Astrocyte of the spinal cord (primary cell): ENCODE data around the gene TLL2.
A peak's percentile ranks its signal among the peaks of the same experiment; 100 is the strongest.

Experiments used
- DNase-seq: peaks from one replicate; pipeline ENCODE4 v3.0.0; 2011; ENCODE audit warnings: low read depth, low spot score
- H3K4me3 ChIP-seq: 2 replicates; pipeline ENCODE4 v1.5.1; 2011; ENCODE audit warnings: low read depth, mild to moderate bottlenecking, low read length, moderate library complexity
- in situ Hi-C: cut with HindIII; loops from 2 replicates; pipeline ENCODE4 v1.10.0; 2017; ENCODE audit warnings: low sequenced_read_pairs
- TF ChIP-seq, protein P1 (sequence below): IDR thresholded peaks from 2 replicates; pipeline ENCODE4 v1.5.1; 2012; ENCODE audit warnings: low read depth, mild to moderate bottlenecking, low read length, inconsistent platforms

The TLL2 gene

DNA sequence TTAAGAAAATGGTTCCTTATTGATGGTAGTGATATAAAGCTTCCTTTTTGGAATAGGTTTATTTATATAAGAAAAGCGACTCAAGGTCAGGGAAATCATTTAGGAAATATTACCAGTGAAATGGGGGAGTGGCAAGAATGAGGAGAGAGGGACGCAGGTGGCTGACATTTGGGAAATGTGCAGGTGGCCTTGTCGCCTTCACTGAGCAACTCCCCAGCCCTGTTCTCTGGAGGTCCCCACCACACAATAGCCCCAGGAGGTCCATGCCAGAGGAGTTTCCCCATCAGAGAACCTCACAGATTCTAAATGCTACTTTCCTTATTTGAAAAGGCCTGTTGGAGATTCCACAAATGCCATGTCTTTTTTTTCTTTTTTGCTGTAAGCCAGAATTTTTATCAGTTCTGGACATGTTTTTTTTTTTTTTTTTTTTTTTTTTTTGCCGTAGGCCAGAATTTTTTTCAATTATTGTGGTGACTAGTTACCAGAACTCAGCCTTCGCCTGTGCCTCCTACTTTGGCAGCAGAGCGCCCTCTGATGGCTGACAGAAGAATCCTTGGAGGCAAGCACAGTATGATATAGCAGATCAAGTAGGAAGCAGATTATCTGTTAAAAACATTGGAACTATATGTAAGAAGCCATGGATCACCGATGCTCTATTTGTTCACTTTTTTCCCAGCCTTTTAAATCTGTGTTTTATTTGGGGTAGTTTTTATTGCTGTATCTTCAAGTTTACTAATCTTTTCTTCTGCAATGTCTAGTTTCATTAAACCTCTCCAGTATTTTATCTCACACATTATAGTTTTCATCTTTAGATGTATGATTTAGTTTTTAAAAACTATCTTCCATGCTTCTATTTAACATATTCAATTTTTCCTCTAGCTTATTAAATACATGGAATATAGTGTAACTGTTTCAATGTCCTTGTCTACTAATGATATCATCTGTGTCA, 173.5 kb downstream of the TLL2 start:
- peak; percentile 59 for DNase-seq
- in situ Hi-C loops: no loop called here
- H3K4me3 ChIP-seq: no peak overlapping the region
- TF ChIP-seq, protein P1, sequence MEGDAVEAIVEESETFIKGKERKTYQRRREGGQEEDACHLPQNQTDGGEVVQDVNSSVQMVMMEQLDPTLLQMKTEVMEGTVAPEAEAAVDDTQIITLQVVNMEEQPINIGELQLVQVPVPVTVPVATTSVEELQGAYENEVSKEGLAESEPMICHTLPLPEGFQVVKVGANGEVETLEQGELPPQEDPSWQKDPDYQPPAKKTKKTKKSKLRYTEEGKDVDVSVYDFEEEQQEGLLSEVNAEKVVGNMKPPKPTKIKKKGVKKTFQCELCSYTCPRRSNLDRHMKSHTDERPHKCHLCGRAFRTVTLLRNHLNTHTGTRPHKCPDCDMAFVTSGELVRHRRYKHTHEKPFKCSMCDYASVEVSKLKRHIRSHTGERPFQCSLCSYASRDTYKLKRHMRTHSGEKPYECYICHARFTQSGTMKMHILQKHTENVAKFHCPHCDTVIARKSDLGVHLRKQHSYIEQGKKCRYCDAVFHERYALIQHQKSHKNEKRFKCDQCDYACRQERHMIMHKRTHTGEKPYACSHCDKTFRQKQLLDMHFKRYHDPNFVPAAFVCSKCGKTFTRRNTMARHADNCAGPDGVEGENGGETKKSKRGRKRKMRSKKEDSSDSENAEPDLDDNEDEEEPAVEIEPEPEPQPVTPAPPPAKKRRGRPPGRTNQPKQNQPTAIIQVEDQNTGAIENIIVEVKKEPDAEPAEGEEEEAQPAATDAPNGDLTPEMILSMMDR: peak; percentile 86

- in situ Hi-C loops: no loop called here
- no peak for DNase-seq
- TF ChIP-seq, protein P1: no peak
- no peak overlapping the region for H3K4me3 ChIP-seq
These were observed 174.3 kb downstream of the TLL2 start for GRCh38 chr10:96339383-96339782.

DNA sequence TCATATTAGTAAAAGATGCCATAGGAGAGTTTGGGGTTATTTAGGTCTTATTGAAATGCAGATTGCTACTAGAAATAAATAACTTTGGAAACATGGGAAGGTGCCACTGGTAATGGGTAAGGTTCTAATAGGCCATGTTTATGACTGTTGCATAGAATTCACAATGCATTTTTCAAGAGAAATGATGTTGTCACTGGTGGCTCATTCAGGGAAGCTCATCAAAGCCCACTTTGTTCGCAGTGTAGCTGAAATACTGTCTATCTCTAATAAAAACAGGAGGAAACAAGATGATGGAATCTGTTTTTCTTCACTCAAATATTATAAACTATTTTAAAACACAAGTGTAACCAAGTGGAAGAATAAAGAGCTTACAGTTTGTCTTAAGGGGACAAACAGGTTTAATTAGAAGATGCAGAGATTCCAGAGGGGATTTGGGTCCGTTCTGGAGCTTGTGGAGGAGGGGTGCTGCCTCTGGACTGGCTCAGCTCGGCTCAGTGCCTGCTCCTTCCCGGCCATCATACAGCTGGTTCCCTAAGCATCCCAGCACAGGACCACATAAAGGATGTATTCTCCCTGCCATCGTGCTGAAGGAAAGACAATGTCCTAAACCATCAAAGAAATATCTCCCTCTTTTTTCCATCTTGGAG, 175.3 kb downstream of the TLL2 start:
- TF ChIP-seq, protein P1: no peak
- no peak for DNase-seq
- in situ Hi-C loops: no loop called here
- no peak overlapping the region for H3K4me3 ChIP-seq

DNA sequence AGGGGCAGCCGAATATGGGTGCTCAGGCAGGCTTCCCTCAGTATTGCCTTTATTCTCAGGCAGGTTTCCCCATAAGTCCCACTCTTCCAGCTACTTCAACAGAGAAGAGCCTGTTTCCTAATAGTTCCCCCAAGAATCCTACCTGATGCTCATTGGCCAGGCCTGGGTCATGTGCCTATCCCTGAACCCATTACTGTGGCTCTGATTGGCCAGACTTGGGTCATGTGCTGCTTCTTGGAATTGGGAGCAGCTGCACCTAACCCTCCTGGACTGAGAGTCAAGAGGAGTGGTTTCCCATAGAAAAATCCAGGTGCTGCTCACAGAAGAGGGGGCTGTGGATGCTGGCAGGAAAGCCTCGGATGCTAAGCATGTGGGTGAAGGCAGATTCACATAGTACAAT, 176.6 kb downstream of the TLL2 start:
- no peak for DNase-seq
- in situ Hi-C loops: no loop called here
- TF ChIP-seq, protein P1: no peak
- H3K4me3 ChIP-seq: no peak overlapping the region

GRCh38 chr10:96334616-96335526, 178.9 kb downstream of the TLL2 start:
- DNase-seq: peak; percentile 34
- TF ChIP-seq, protein P1: peak; percentile 89
- in situ Hi-C loops: no loop called here
- no peak overlapping the region for H3K4me3 ChIP-seq

- TF ChIP-seq, protein P1: no peak
- no peak for DNase-seq
- no peak overlapping the region for H3K4me3 ChIP-seq
- in situ Hi-C loops: no loop called here
These were observed 180.6 kb downstream of the TLL2 start for GRCh38 chr10:96333101-96333500.
